Stimulated activated CD4-positive, alpha-beta T cell treated with anti-CD3 and anti-CD28 coated beads, Interleukin-4, amount 100 ng/mL, for 4 hours (primary cell): ENCODE data around the gene TRRAP.

Experiments used
- DNase-seq, 2 experiments: peaks; one replicate each; pipeline ENCODE4 v3.0.0-alpha.2; 2020

The TRRAP gene

DNA sequence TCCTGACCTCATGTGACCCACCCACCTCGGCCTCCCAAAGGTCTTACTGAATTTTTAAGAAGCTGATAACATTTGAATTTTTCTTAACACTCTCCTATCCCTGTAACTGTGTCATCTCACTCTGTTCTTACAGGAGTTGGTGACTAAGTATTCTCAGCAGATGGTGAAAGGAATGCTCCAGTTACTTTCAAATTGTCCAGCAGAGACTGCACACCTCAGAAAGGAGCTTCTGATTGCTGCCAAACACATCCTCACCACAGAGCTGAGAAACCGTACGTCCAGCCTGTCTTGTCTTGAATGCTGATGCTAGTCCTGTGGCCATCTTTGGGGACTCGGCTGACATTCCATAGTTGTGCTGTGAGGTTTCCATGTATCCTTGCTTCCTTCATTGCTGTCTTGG, 24.9 kb downstream of the TRRAP start:
- DNase-seq = no peak

DNA sequence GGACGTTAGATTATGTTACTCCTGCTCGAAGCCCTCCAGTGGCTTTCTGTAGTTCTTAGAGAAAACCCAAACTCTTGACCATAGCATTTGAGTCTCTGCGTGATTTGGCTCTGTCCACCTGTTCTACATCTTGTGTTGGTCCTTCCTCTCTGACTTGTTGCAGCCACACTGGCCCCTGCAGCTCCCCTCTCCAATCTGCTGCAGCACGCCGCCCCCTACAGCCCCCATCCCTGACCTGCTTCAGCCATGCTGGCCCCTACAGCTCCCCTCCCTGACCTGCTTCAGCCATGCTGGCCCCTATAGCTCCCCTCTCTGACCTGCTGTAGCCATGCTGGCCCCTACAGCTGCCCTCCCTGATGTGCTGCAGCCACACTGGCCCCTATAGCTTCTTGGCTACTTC, 29.2 kb downstream of the TRRAP start:
- no peak for DNase-seq

DNA sequence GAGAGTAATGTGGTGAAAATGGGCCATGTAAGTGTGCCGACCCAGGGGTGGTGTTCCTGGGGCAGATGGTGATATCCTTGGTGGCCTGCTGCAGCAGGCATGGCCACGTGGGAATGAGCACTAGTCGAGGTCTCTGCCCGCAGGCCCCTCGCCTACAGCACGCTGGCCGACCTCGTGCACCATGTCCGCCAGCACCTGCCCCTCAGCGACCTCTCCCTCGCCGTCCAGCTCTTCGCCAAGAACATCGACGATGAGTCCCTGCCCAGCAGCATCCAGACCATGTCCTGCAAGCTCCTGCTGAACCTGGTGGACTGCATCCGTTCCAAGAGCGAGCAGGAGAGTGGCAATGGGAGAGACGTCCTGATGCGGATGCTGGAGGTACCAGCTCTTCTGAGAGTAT, 30.3 kb downstream of the TRRAP start:
- DNase-seq = no peak

GRCh38 chr7:98909487-98909886, 31.2 kb downstream of the TRRAP start:
- no peak for DNase-seq

DNA sequence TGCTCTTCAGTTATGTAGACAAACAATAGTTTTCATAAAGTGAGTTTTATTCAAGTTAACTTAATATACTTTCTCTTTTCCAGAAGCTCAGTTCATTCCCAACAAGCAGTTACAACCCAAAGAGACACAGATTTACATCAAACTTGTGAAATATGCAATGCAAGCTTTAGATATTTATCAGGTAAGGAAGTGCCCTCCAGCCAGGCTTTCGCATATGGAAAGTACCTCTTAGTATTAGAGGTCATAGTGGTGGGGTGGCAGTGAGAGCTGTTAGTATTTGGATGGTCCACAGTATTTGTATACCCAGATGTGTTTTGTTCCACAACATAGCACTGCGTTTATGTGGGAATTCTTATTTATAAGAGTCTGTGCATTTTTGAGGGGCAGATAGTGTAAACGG, 32.1 kb downstream of the TRRAP start:
- no peak for DNase-seq

DNA sequence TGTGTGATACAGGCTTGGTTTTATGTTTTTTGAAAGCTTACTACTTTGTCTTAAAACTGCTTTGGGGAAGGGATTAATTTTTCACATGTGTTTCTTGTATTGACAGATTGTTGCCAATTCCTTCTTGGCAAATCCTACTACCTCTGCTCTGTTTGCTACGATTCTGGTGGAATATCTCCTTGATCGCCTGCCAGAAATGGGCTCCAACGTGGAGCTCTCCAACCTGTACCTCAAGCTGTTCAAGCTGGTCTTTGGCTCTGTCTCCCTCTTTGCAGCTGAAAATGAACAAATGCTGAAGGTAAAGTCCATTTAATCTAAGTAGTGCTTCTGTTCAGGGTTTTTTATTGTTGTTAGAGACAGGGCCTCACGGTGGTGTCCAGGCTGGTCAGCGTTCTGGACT, 33.6 kb downstream of the TRRAP start:
- DNase-seq = no peak

GRCh38 chr7:98913026-98913425, 34.7 kb downstream of the TRRAP start:
- no peak for DNase-seq

DNA sequence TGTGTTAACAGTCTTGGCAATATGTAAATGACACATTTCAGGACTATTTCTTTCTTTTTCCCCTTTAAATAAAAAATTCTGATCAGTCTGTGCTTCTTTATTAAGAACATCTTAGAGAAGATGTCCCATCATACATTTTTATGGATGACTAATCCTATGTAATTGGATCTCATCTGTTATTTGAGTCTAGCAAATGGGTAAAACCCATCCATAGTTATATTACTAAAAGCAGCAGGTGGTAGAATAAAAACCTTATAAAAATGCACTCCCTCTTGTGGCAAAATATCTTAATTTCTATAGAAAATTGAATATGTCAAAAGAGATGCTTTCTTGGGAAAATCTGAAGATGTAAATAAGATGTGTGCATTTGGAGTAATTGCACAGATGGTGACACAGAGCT, 35.3 kb downstream of the TRRAP start:
- no peak for DNase-seq

DNA sequence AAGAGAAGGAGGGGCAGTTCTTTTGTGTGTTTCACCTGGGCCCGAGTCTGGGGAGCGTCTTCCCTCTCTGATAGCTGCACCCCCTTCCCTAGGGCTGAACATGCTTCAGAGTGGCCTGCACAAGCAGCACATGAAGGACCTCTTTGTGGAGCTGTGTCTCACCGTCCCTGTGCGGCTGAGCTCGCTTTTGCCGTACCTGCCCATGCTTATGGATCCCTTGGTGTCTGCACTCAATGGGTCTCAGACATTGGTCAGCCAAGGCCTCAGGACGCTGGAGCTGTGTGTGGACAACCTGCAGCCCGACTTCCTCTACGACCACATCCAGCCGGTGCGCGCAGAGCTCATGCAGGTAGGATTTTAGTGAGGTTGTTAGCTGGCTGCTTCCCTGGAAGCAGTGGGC, 39.0 kb downstream of the TRRAP start:
- no peak for DNase-seq

GRCh38 chr7:98921608-98922372, 43.5 kb downstream of the TRRAP start:
- DNase-seq = no peak

- DNase-seq = no peak
These were observed 44.3 kb downstream of the TRRAP start for GRCh38 chr7:98922392-98923187.

- DNase-seq = no peak
These were observed 45.2 kb downstream of the TRRAP start for GRCh38 chr7:98923512-98923911.

DNA sequence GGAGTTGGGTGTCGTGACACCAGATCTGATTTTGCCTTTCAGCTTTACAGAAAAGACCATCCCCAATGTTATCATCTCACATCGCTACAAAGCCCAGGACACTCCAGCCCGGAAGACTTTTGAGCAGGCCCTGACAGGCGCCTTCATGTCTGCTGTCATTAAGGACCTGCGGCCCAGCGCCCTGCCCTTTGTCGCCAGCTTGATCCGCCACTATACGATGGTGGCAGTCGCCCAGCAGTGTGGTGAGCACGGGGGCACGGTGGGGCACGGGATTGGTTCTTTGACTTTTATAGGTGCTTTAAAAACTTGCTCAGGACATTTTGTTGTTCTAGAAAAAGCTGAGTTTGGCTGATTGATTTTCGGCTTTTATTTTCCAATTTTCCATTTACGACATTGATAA, 48.8 kb downstream of the TRRAP start:
- DNase-seq = no peak

GRCh38 chr7:98930464-98930863, 52.1 kb downstream of the TRRAP start:
- DNase-seq = no peak

- DNase-seq = peak in 1 of 2 experiments; percentile 9
These were observed 52.6 kb downstream of the TRRAP start for GRCh38 chr7:98930921-98931320.

- DNase-seq = no peak
These were observed 55.0 kb downstream of the TRRAP start for GRCh38 chr7:98933321-98933720.

DNA sequence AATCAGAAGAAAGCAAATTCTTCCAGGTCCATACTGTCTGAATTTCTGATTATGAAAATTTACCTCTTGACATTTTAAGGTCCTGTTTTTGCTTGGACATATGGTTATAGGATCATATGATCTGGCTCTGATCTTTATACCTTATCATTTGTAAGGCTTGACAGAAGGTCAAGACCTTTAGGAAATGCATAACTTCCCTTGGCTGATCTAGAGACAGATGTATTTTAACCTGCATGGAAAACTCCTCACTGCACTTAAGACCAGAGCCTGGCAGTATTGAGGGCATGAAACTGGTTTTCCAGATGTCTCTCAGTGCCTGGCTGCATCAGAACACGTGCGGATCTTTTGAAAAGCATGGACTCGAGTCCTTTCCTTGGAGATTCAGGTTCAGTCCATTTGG, 55.9 kb downstream of the TRRAP start:
- DNase-seq = no peak

DNA sequence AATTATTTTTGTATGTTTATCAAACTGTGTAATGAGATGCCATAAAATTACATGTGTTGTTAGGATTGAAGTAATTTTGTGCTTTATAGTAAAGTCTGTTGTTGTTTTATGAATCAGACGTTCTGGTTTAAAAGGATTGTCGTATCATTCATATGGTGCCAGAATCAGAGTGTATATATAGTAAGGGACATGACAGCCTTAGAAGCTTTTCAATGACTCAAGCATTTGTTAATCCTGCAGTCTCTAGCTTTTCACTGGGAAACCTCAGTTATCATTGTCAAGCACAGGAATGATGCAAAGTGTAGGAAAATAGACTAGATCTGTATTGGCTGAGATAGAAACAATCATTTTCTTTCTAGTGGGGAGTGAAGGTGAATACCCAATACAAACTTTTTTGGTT, 57.5 kb downstream of the TRRAP start:
- no peak for DNase-seq

DNA sequence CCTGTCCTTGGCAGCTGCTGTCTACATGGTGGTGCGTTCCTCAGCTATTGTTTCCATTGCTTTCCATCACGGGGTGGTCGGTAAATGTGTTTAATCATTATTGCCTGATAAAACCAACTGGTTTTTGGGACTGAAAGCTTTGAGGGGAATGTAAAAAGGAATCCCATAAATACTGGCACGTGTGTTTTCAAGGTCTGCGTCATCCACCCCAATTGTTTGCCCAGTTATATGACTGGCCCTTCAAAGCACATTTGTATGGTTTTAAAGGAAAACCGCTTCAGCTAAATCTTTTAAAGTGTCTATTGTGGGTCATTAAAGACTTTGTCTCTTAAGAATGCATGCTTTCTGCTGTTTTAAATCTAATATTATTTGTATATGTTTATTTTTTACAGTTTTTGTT, 65.0 kb downstream of the TRRAP start:
- DNase-seq = no peak

- DNase-seq = no peak
These were observed 66.1 kb downstream of the TRRAP start for GRCh38 chr7:98944386-98944785.

GRCh38 chr7:98945852-98946251, 67.5 kb downstream of the TRRAP start:
- DNase-seq = no peak

DNA sequence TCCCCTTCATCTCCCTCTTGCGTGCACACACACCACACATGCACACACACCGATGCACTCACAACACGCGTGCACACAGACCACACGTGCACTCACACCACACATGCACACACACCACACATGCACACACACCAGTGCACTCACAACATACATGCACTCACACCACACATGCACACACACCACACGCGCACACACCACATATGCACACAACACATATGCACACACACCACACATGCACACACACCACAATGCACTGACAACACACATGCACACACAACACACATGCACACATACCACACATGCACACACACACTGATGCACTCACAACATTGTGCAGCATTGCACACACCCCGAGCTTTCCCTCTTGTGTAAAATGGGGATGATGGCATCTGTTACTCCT, 68.1 kb downstream of the TRRAP start:
- no peak for DNase-seq

DNA sequence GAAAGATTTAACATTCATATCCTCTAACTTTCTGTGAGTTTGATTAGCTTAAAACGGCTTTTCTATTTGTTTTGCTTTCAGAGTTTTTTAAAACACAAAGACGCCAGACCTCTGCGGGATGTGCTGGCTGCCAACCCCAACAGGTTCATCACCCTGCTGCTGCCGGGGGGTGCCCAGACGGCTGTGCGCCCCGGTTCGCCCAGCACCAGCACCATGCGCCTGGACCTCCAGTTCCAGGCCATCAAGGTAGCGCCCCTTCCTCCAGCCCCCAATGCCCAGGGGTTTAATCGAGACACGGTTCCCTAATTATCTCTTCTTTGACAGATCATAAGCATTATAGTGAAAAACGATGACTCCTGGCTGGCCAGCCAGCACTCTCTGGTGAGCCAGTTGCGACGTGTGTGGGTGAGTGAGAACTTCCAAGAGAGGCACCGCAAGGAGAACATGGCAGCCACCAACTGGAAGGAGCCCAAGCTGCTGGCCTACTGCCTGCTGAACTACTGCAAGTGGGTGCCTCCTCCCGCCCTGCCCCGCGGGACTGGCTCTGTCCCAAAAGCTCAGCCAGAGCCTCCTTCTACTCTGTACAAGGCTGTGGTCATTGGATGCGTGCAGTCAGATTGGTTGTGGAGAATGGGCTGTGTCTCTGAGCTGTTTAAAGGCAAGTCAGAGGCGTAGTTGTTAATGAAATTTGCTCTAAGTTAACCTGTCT, 71.2 kb downstream of the TRRAP start:
- no peak for DNase-seq

DNA sequence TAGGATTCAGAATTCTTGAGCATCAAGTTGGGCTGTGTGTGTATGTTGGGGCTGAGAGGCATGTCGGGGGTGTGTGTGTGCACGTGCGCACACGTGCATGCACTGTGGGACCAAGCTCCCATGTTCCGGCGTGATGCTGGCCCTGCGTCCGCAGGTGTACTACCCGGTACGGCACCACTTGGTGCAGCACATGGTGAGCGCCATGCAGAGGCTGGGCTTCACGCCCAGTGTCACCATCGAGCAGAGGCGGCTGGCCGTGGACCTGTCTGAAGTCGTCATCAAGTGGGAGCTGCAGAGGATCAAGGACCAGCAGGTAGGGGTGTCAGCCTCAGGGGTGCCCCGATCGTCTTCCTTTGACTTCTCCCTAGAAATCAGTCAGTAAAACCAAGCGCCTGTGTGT, 77.7 kb downstream of the TRRAP start:
- DNase-seq = no peak
